H9 (cell line): ENCODE measurements around the gene GALNT17. TPM values are rescaled to one million over a fixed set of nuclear protein-coding genes. Genes with fewer than 3 reads are reported as not detected.
A peak's percentile ranks its signal among the peaks of the same experiment; 100 is the strongest.

Experiments
- DNase-seq: peaks from one replicate; pipeline ENCODE4 v3.0.0-alpha.2; 2017
- H2AFZ ChIP-seq: one replicate; pipeline ENCODE4 v1.6.1; 2013; ENCODE audit warnings: mild to moderate bottlenecking, low read length, control low read depth, moderate library complexity
- H2AK5ac ChIP-seq: 2 replicates; pipeline ENCODE4 v1.6.1; 2013; ENCODE audit warnings: low read length, control low read depth, mixed read lengths; ENCODE audit not compliant: insufficient read length
- H2BK120ac ChIP-seq: one replicate; pipeline ENCODE4 v1.6.1; 2013; ENCODE audit warnings: low read depth, mild to moderate bottlenecking, low read length, control low read depth, inconsistent platforms; ENCODE audit not compliant: poor library complexity, severe bottlenecking
- H2BK12ac ChIP-seq: 2 replicates; pipeline ENCODE4 v1.6.1; 2013; ENCODE audit warnings: low read length, control low read depth, mixed read lengths, low read depth; ENCODE audit not compliant: insufficient read length
- H2BK15ac ChIP-seq: 2 replicates; pipeline ENCODE4 v1.6.1; 2013; ENCODE audit warnings: low read depth, low read length, control low read depth
- H2BK20ac ChIP-seq: one replicate; pipeline ENCODE4 v1.6.1; 2013; ENCODE audit warnings: low read depth, mild to moderate bottlenecking, low read length, control low read depth, inconsistent platforms; ENCODE audit not compliant: poor library complexity, severe bottlenecking
- H2BK5ac ChIP-seq: 2 replicates; pipeline ENCODE4 v1.6.1; 2013; ENCODE audit warnings: low read length, control low read depth, mixed read lengths; ENCODE audit not compliant: insufficient read length
- H3K14ac ChIP-seq: 2 replicates; pipeline ENCODE4 v1.6.1; 2013; ENCODE audit warnings: low read length, control low read depth; ENCODE audit not compliant: insufficient read depth
- H3K18ac ChIP-seq: 2 replicates; pipeline ENCODE4 v1.6.1; 2013; ENCODE audit warnings: low read depth, mild to moderate bottlenecking, mixed read lengths, low read length, control low read depth; ENCODE audit not compliant: insufficient read length
- H3K23ac ChIP-seq: 2 replicates; pipeline ENCODE4 v1.6.1; 2013; ENCODE audit warnings: low read length, control low read depth, mixed read lengths, low read depth; ENCODE audit not compliant: insufficient read length
- H3K23me2 ChIP-seq: 2 replicates; pipeline ENCODE4 v1.6.1; 2013; ENCODE audit warnings: low read depth, mild to moderate bottlenecking, mixed read lengths, low read length, control low read depth; ENCODE audit not compliant: insufficient read length, poor library complexity, severe bottlenecking
- H3K27ac ChIP-seq: 2 replicates; pipeline ENCODE4 v1.5.1; 2013; ENCODE audit warnings: low read length, control low read depth, mixed read lengths, low read depth; ENCODE audit not compliant: insufficient read length
- H3K27me3 ChIP-seq: 2 replicates; pipeline ENCODE4 v1.6.1; 2013; ENCODE audit warnings: low read length, control low read depth, inconsistent platforms; ENCODE audit not compliant: insufficient read depth
- H3K4ac ChIP-seq: 2 replicates; pipeline ENCODE4 v1.6.1; 2013; ENCODE audit warnings: low read depth, mild to moderate bottlenecking, control low read depth, inconsistent platforms, low read length, moderate library complexity
- H3K4me1 ChIP-seq: 2 replicates; pipeline ENCODE4 v1.6.1; 2013; ENCODE audit warnings: low read length, control low read depth, inconsistent platforms; ENCODE audit not compliant: insufficient read depth
- H3K4me2 ChIP-seq: 2 replicates; pipeline ENCODE4 v1.6.1; 2013; ENCODE audit warnings: low read length, control low read depth, mixed read lengths; ENCODE audit not compliant: insufficient read length, insufficient read depth
- H3K56ac ChIP-seq: 2 replicates; pipeline ENCODE4 v1.6.1; 2013; ENCODE audit warnings: low read depth, mild to moderate bottlenecking, mixed read lengths, low read length, control low read depth; ENCODE audit not compliant: insufficient read length
- H3K79me1 ChIP-seq: 2 replicates; pipeline ENCODE4 v1.6.1; 2013; ENCODE audit warnings: low read depth, mild to moderate bottlenecking, moderate library complexity, low read length, control low read depth, inconsistent platforms; ENCODE audit not compliant: insufficient read depth, poor library complexity, severe bottlenecking
- H3K79me2 ChIP-seq: 2 replicates; pipeline ENCODE4 v1.6.1; 2013; ENCODE audit warnings: low read length, control low read depth, inconsistent platforms; ENCODE audit not compliant: insufficient read depth
- H3K9ac ChIP-seq: 2 replicates; pipeline ENCODE4 v1.6.1; 2013; ENCODE audit warnings: low read length, control low read depth, mixed read lengths; ENCODE audit not compliant: insufficient read length; ENCODE audit errors: extremely low read depth
- H3K9me3 ChIP-seq: one replicate; pipeline ENCODE4 v1.6.1; 2013; ENCODE audit warnings: low read depth, low read length, inconsistent platforms; ENCODE audit not compliant: control insufficient read depth
- H3T11ph ChIP-seq: one replicate; pipeline ENCODE4 v1.6.1; 2013; ENCODE audit warnings: mild to moderate bottlenecking, low read length, control low read depth, inconsistent platforms
- H4K20me1 ChIP-seq: one replicate; pipeline ENCODE4 v1.6.1; 2013; ENCODE audit not compliant: control insufficient read depth, insufficient read length, insufficient read depth
- H4K5ac ChIP-seq: 2 replicates; pipeline ENCODE4 v1.6.1; 2013; ENCODE audit warnings: low read depth, mild to moderate bottlenecking, mixed read lengths, low read length, control low read depth; ENCODE audit not compliant: insufficient read length
- H4K8ac ChIP-seq: replicated peaks from 2 replicates; pipeline ENCODE4 v1.6.1; 2013; ENCODE audit warnings: low read length, control low read depth, mixed read lengths, low read depth; ENCODE audit not compliant: insufficient read length
- H4K91ac ChIP-seq: 2 replicates; pipeline ENCODE4 v1.6.1; 2013; ENCODE audit warnings: low read depth, mild to moderate bottlenecking, moderate library complexity, mixed read lengths, low read length, control low read depth; ENCODE audit not compliant: insufficient read length
- H3K27ac Mint-ChIP-seq, 3 experiments: 2 replicates in 2 of 3; 3 replicates in 1 of 3; pipeline ENCODE4 v1.8.0; 2020 to 2021; ENCODE audit warnings: mixed read lengths in 3 of 3, mild to moderate bottlenecking in 1 of 3, moderate library complexity in 1 of 3
- H3K27me3 Mint-ChIP-seq: 2 replicates; pipeline ENCODE4 v1.8.0; 2021; ENCODE audit warnings: low read depth, mild to moderate bottlenecking, moderate library complexity, mixed read lengths
- H3K36me3 Mint-ChIP-seq, 3 experiments: 2 replicates in 2 of 3; 3 replicates in 1 of 3; pipeline ENCODE4 v1.8.0; 2020 to 2021; ENCODE audit warnings: low read depth in 3 of 3, mixed read lengths in 3 of 3; ENCODE audit not compliant: insufficient read depth in 1 of 3
- H3K4me1 Mint-ChIP-seq, 2 experiments: 2 replicates each; pipeline ENCODE4 v1.8.0; 2020; ENCODE audit warnings: mixed read lengths in 2 of 2
- H3K4me3 Mint-ChIP-seq, 2 experiments: 2 replicates in 1 of 2; 3 replicates in 1 of 2; pipeline ENCODE4 v1.8.0; 2020 to 2021; ENCODE audit warnings: mild to moderate bottlenecking in 2 of 2, mixed read lengths in 2 of 2, moderate library complexity in 1 of 2
- H3K9me3 Mint-ChIP-seq, 2 experiments: 2 replicates in 1 of 2; 3 replicates in 1 of 2; pipeline ENCODE4 v1.8.0; 2020; ENCODE audit warnings: mild to moderate bottlenecking in 2 of 2, mixed read lengths in 2 of 2, moderate library complexity in 1 of 2
- WGBS: extraction: QIAGEN DNeasy Blood & Tissue Kit; methylation state at CpG from one replicate; pipeline ENCODE4 v1.1.7; 2013; ENCODE audit warnings: missing lambda C conversion rate, low lambda C conversion rate, mixed read lengths; ENCODE audit not compliant: insufficient read length; ENCODE audit errors: extremely low coverage; 5-methylcytosine and 5-hydroxymethylcytosine counted together
- total RNA-seq: library from RNA; stranded (reverse); gene quantifications from 2 replicates; pipeline ENCODE4 v1.2.1, GENCODE V29; 2021
- TF ChIP-seq, protein P1 (sequence below): fragments of 200-600 bp; sonication (generic); conservative IDR thresholded peaks from 3 replicates; pipeline ENCODE4 v1.8.0; 2021; ENCODE audit warnings: antibody characterized with exemption, mild to moderate bottlenecking

The GALNT17 gene
- total RNA-seq, 1 experiment from 2014 or later, result 43.2 TPM

- TF ChIP-seq, protein P1, sequence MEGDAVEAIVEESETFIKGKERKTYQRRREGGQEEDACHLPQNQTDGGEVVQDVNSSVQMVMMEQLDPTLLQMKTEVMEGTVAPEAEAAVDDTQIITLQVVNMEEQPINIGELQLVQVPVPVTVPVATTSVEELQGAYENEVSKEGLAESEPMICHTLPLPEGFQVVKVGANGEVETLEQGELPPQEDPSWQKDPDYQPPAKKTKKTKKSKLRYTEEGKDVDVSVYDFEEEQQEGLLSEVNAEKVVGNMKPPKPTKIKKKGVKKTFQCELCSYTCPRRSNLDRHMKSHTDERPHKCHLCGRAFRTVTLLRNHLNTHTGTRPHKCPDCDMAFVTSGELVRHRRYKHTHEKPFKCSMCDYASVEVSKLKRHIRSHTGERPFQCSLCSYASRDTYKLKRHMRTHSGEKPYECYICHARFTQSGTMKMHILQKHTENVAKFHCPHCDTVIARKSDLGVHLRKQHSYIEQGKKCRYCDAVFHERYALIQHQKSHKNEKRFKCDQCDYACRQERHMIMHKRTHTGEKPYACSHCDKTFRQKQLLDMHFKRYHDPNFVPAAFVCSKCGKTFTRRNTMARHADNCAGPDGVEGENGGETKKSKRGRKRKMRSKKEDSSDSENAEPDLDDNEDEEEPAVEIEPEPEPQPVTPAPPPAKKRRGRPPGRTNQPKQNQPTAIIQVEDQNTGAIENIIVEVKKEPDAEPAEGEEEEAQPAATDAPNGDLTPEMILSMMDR, result no peak
- H3K9ac ChIP-seq, result no peak overlapping the region
- H2BK5ac ChIP-seq, result no peak overlapping the region
- no peaks in the 10 kb centered on the region for H3K79me2 ChIP-seq
- Mint-ChIP-seq H3K4me3 (no peak overlapping the region), H3K36me3 (peaks cover 23 to 30% (median 29%) of the 10 kb centered on the region in 3 experiments), H3K4me1 (peaks cover 36 to 44% of the 10 kb centered on the region in 2 experiments), H3K9me3 (peaks cover 2 to 3% of the 10 kb centered on the region in 2 experiments; a peak in 3 of 5 replicates), H3K27ac (peak overlapping the region in 2 of 3 experiments; percentile 22 to 80; a peak in 3 of 7 replicates), H3K27me3 (no peaks in the 10 kb centered on the region)
- H2BK12ac ChIP-seq, result peak overlapping the region; percentile 35
- DNase-seq, result no peak
- no peak overlapping the region for H3K56ac ChIP-seq
- H3K18ac ChIP-seq, result no peak overlapping the region
- no peak overlapping the region for H2BK120ac ChIP-seq
- peak overlapping the region; percentile 71; the same call in 1 of the 2 replicates for H3K14ac ChIP-seq
- no peak overlapping the region for H2AFZ ChIP-seq
- no peak overlapping the region for H3K23ac ChIP-seq
- H3K79me1 ChIP-seq, result no peaks in the 10 kb centered on the region
- H3K4ac ChIP-seq, result no peak overlapping the region
- no peak overlapping the region for H3K4me2 ChIP-seq
- no peak overlapping the region for H4K91ac ChIP-seq
- H3K27me3 ChIP-seq, result no peaks in the 10 kb centered on the region
- H2BK20ac ChIP-seq, result no peak overlapping the region
- no CpG with 5 or more reads among the region's 6 CpGs for WGBS
- no peak overlapping the region for H4K8ac ChIP-seq
- no peaks in the 10 kb centered on the region for H3K9me3 ChIP-seq
- no peak overlapping the region for H2BK15ac ChIP-seq
- H3K4me1 ChIP-seq, result peaks cover 10% of the 10 kb centered on the region; the same call in 1 of the 2 replicates
- no peak overlapping the region for H4K5ac ChIP-seq
- H2AK5ac ChIP-seq, result no peak overlapping the region
- no peaks in the 10 kb centered on the region for H4K20me1 ChIP-seq
- peaks cover 4% of the 10 kb centered on the region for H3K23me2 ChIP-seq
- H3K27ac ChIP-seq, result peak overlapping the region; percentile 56
- H3T11ph ChIP-seq, result no peak overlapping the region
Observed at GRCh38 chr7:71443191-71443530, 311.2 kb downstream of the GALNT17 start.
